Measurements from ENCODE around the gene SERP2.

SERP2 gene

GRCh38 chr13:44331912-44332851 lies 41.4 kb upstream of the SERP2 start:
- no peak overlapping the region for H3K27ac ChIP-seq
- TF ChIP-seq CTCF (IDR thresholded peaks at IDR 0.05) = no peak
- no peak overlapping the region for H3K9ac ChIP-seq
- no peak overlapping the region for H2AFZ ChIP-seq
- no peaks in the 10 kb centered on the region for H3K79me2 ChIP-seq
- H3K4me3 ChIP-seq (ENCODE audit: low read depth, low read length) = no peak overlapping the region
- H3K36me3 ChIP-seq (ENCODE audit: control insufficient read depth, insufficient read depth, low read length) = no peaks in the 10 kb centered on the region
- H3K9me3 ChIP-seq (ENCODE audit: control insufficient read depth, low read length) = no peaks in the 10 kb centered on the region
- H3K4me1 ChIP-seq = no peaks in the 10 kb centered on the region
- no peak overlapping the region for H3K4me2 ChIP-seq (ENCODE audit: low read length)
- no peaks in the 10 kb centered on the region for H3K27me3 ChIP-seq (ENCODE audit: control insufficient read depth, insufficient read depth, low read length)

DNA sequence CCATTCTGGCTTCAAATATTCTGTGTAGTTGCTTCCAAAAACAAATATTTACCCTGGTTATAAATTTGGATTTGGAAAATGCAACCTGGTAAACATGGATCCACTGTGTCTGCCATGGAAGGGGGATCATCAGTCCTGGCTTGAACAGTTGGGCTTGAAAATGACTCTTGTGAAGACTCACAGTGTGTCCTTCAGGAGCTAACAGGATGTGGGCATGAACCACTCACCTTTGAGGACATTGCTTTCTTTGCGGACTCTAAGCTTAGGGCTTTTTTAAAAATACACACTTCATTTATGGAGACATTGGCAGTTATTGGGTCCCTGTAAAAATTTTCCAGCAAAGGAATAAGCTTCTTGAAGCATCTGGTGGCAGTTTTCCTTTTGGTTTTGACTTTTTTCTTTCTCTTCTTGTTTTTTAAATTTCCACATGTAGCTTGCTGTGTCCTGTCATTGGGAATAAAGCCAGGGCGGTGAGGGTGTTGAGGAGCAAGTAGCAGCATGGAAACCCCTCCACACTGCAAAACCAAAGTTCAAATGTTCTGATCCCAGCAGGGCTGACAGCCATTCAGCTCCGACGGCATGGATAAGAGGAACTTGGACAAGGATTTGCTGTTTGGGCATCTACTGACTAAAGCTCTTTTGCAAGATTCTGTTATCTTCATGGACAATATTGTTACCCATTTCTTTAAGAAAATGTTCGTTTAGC lies 39.5 kb upstream of the SERP2 start:
- TF ChIP-seq CTCF (IDR thresholded peaks at IDR 0.05) = no peak
- Histone ChIP-seq H3K27me3 (ENCODE audit: control insufficient read depth, insufficient read depth, low read length) (no peaks in the 10 kb centered on the region), H2AFZ (no peak overlapping the region), H3K4me1 (no peaks in the 10 kb centered on the region), H3K79me2 (no peaks in the 10 kb centered on the region), H3K27ac (no peak overlapping the region), H3K36me3 (ENCODE audit: control insufficient read depth, insufficient read depth, low read length) (no peaks in the 10 kb centered on the region), H3K9me3 (ENCODE audit: control insufficient read depth, low read length) (no peaks in the 10 kb centered on the region), H3K4me2 (ENCODE audit: low read length) (no peak overlapping the region), H3K4me3 (ENCODE audit: low read depth, low read length) (no peak overlapping the region), H3K9ac (no peak overlapping the region)

- Histone ChIP-seq H3K79me2 (no peaks in the 10 kb centered on the region), H3K27me3 (ENCODE audit: control insufficient read depth, insufficient read depth, low read length) (no peaks in the 10 kb centered on the region), H3K9ac (no peak overlapping the region), H3K4me2 (ENCODE audit: low read length) (no peak overlapping the region), H3K4me1 (no peaks in the 10 kb centered on the region), H3K27ac (no peak overlapping the region), H3K36me3 (ENCODE audit: control insufficient read depth, insufficient read depth, low read length) (no peaks in the 10 kb centered on the region), H2AFZ (no peak overlapping the region), H3K9me3 (ENCODE audit: control insufficient read depth, low read length) (no peaks in the 10 kb centered on the region), H3K4me3 (ENCODE audit: low read depth, low read length) (no peak overlapping the region)
- TF ChIP-seq CTCF (IDR thresholded peaks at IDR 0.05) = no peak
Observed at GRCh38 chr13:44334751-44335150, 38.9 kb upstream of the SERP2 start.

DNA sequence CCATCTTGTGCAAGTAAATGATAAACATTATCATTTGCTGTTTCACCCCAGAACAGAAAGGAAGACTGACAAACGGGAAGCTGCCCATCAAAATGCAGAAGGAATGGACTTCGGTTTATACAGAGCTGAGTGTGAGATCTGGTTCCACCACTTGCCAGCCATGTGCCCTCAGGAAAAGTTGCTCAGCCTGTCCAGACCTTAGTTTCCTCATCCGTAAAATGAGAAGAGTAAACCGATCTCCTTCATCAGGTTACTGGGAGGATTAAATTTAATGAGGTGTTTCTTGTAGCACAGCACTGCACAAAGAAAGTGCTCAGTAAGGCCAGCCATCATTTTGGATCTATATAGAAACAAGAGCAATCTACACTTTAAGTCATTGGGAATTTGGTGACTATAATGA lies 36.7 kb upstream of the SERP2 start:
- no peak for TF ChIP-seq CTCF (IDR thresholded peaks at IDR 0.05)
- Histone ChIP-seq H3K79me2 (no peaks in the 10 kb centered on the region), H3K4me3 (ENCODE audit: low read depth, low read length) (no peak overlapping the region), H2AFZ (no peak overlapping the region), H3K4me2 (ENCODE audit: low read length) (no peak overlapping the region), H3K36me3 (ENCODE audit: control insufficient read depth, insufficient read depth, low read length) (no peaks in the 10 kb centered on the region), H3K27ac (no peak overlapping the region), H3K9ac (no peak overlapping the region), H3K9me3 (ENCODE audit: control insufficient read depth, low read length) (no peaks in the 10 kb centered on the region), H3K4me1 (no peaks in the 10 kb centered on the region), H3K27me3 (ENCODE audit: control insufficient read depth, insufficient read depth, low read length) (no peaks in the 10 kb centered on the region)
